Heart left ventricle (tissue), 13 donors: Measurements from ENCODE around the gene KRR1.
"Not testable (repeated sequence)": the region's sequence is repeated elsewhere in the genome, so short reads cannot be mapped to it uniquely, and the experiment has no call there.

Experiments used
- CTCF ChIP-seq, 12 donors: fragments of 200-600 bp; sonication (generic) in 4 of 12; IDR thresholded peaks; one replicate each; pipeline versions ENCODE4 v1.5.0 to v1.8.0; 2018 to 2022; ENCODE audit warnings: antibody characterized with exemption in 12 of 12, mild to moderate bottlenecking in 5 of 12
- POLR2A ChIP-seq, 2 donors: fragments of 450-650 bp; IDR thresholded peaks; one replicate each; pipeline ENCODE4 v1.6.1; 2017; ENCODE audit warnings: antibody characterized with exemption in 2 of 2, mild to moderate bottlenecking in 2 of 2, moderate library complexity in 2 of 2
- donor health status: ischemic (EF 13 %, LVEDD 7.1; RV severe dilation, severe dysfunction).
- donor health status: DM: no; HTN: yes; CAD: no.
- donor health status: DM: no; HTN: no; CAD: no.
- donor health status: ischemic (EF 25% LVEDD 6.9; RV normal size, moderate dysfunction).
- donor health status: ischemic (EF 25% LVEDD 5.7; RV mildly dilated, moderate dysfunction).
- donor health status: ischemic (EF 35%, LVEDD 5.7; RV mildly dilated, moderate dysfunction).
- donor health status: nonischemic (EF 11% LVEDD 7.7; RV severe dilation, severe dysfunction).
- donor health status: DM: yes; HTN: yes; CAD: no.
- donor health status: PGD.
- donor health status: ischemic (EF 29% LVEDD 5.4; RV normal size, mild dysfunction).
- donor health status: nonischemic (EF 23%, LVEDD 6.1; RV moderate dilation, normal function).

GRCh38 chr12:75484450-75484849 is 27.0 kb downstream of the KRR1 start:
- not testable (repeated sequence) for TF ChIP-seq CTCF, POLR2A (IDR thresholded peaks at IDR 0.05)
